GM15510 (cell line): ENCODE measurements around the gene DDI1.

Experiments
- POLR2A ChIP-seq: IDR thresholded peaks from 3 replicates; pipeline ENCODE4 v1.6.1; 2011; ENCODE audit warnings: borderline replicate concordance; ENCODE audit not compliant: insufficient read length; ENCODE audit errors: extremely low read depth

The DDI1 gene

GRCh38 chr11:104060004-104060794, 23.8 kb downstream of the DDI1 start:
- no peak for TF ChIP-seq POLR2A

GRCh38 chr11:104060820-104061219, 24.4 kb downstream of the DDI1 start:
- TF ChIP-seq POLR2A: no peak

DNA sequence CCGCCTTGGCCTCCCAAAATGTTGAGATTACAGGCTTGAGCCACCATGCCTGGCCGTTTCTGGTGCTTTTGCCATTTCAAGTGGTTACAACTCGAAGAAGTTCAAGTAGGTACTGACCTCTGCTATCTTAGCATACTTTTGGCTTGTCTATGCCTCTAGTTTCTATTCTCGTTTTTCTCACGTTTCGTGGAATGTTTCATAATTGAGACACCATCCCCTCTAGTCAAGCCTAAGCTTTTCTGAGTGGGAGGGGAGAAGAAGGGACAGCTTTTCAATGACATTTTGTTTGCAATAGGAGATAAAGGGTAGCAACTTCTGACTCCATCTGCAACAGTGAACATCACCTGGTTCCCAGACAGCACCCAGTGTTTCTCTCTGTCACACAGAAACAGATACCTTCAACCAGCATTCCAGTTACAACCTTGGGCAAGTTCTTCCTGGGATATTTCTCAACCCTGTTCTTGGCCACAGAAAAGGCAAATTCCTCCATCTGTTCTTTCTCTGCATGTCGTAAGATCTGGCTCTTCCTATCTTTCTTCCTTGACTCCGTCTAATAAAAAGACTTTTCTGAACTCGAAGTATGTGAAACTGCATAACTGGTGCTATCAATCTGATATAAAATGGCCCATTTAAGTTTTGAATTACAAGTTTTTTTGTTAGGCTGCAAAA, 25.5 kb downstream of the DDI1 start:
- TF ChIP-seq POLR2A: no peak

GRCh38 chr11:104064034-104064630, 27.7 kb downstream of the DDI1 start:
- no peak for TF ChIP-seq POLR2A

DNA sequence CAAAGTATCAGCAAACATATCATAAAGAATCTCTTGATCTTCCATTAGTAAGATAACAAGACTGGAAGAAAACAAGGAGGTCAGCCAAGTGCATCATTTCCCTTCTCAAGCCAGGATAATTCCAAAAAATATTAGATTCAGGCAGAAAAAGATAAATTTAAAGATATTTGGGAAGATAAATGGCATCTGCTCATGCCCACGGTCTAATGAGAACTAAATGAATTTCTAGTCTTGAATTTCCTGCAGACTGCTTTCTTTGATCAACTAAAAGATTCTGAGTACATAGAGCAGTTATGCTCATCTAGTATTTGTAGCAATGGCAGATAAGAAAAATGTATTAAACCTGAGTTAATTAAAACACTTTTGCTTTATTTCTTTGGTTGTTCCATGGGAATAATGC, 31.1 kb downstream of the DDI1 start:
- no peak for TF ChIP-seq POLR2A

GRCh38 chr11:104073950-104074705, 37.7 kb downstream of the DDI1 start:
- no peak for TF ChIP-seq POLR2A

GRCh38 chr11:104075091-104075490, 38.7 kb downstream of the DDI1 start:
- TF ChIP-seq POLR2A: no peak

- TF ChIP-seq POLR2A: no peak
Measured at GRCh38 chr11:104075706-104076105, 39.3 kb downstream of the DDI1 start.

GRCh38 chr11:104076455-104076854, 40.0 kb downstream of the DDI1 start:
- no peak for TF ChIP-seq POLR2A

- no peak for TF ChIP-seq POLR2A
Measured at GRCh38 chr11:104078245-104078644, 41.8 kb downstream of the DDI1 start.

GRCh38 chr11:104078995-104079394, 42.6 kb downstream of the DDI1 start:
- TF ChIP-seq POLR2A: no peak

DNA sequence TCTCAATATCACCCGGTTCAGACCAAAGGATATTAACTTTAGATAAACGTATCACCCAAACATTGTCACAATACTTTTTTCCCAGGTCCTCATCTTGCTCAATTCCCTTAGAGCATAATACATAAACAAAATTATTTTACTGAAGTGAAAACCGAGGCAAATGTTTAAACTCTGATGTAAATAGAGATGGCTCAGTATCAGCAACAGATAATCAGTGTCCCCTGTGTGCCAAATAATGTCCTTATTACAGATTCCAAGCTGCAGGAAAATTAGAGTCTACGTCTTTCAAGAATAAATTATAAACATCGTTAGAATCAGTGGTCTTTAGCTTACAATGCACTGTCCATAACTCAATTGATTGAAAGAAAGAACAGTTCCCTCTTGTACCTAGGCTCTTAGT, 50.2 kb downstream of the DDI1 start:
- no peak for TF ChIP-seq POLR2A
